Measurements from ENCODE around the gene ADAMTS5. TPM values are rescaled to one million over a fixed set of nuclear protein-coding genes. Genes with fewer than 3 reads are reported as not detected.

The ADAMTS5 gene
- total RNA-seq, 4 donors from 2014 or later = 7.2 to 18.8 (median 18.3) TPM

DNA sequence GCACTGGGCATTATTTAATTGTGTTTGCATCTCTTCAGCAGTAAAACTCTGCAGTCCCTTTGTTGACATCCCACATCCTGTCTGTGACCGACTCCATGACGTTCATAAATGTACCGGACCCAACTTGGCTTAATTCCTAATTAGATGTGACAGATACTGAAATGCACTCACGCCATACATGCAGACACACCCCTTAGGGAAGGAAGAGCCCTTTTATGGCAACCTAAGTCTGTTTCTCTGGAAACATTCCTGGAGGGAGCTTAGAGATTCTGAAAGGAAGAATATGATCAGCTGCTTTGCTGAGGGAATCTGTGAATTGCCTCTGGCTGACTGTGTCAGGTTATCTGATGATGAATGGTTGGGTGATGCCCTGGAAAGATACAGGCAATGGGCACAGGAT lies 33.4 kb downstream of the ADAMTS5 start:
- H3K36me3 ChIP-seq = no peaks in the 10 kb centered on the region
- 59 to 87% methylated on average over 4 of the region's 4 CpGs for WGBS, 2 donors
- no peak overlapping the region for H3K4me3 ChIP-seq
- no peaks in the 10 kb centered on the region for H3K4me1 ChIP-seq
- no peak overlapping the region for H3K27ac ChIP-seq
- no peak for TF ChIP-seq POLR2A (IDR thresholded peaks at IDR 0.05)
- no peak for TF ChIP-seq CTCF (IDR thresholded peaks at IDR 0.05)
- no peak for TF ChIP-seq EP300 (IDR thresholded peaks at IDR 0.05)
- H3K9me3 ChIP-seq = no peaks in the 10 kb centered on the region
- no peak for DNase-seq (ENCODE audit: low spot score in 2 of 2)
- no peaks in the 10 kb centered on the region for H3K27me3 ChIP-seq

DNA sequence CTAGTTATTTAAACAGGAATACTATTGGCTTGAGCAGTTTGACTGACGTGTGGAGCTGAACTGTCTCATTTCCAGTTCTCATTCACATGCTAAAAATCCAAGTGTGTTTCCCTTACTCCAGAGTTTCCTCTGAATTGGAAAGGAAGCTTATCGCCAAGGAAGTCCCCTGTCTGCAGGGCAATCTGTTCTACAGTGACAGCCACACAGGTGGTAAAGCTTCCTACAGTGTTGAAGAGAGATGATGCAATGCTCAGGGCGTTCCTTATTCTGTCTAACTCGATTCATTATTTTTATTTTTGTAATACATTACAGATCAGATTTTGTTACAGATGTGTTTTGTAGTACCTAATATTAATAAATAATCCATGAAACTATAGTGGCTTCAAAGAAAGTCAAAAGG lies 41.3 kb downstream of the ADAMTS5 start:
- no peak for DNase-seq (ENCODE audit: low spot score in 2 of 2)
- WGBS, 2 donors = 83% methylated on average over 4 of the region's 4 CpGs

GRCh38 chr21:26925122-26925521 lies 41.8 kb downstream of the ADAMTS5 start:
- H3K4me3 ChIP-seq = no peak overlapping the region
- no peaks in the 10 kb centered on the region for H3K36me3 ChIP-seq
- no peak overlapping the region for H3K27ac ChIP-seq
- 86 to 90% methylated on average over 2 of the region's 2 CpGs for WGBS, 2 donors
- no peak for TF ChIP-seq EP300 (IDR thresholded peaks at IDR 0.05)
- TF ChIP-seq CTCF (IDR thresholded peaks at IDR 0.05) = no peak
- TF ChIP-seq POLR2A (IDR thresholded peaks at IDR 0.05) = no peak
- H3K4me1 ChIP-seq = peaks cover 0 to under 1% (median 0%) of the 10 kb centered on the region in 4 donors
- no peaks in the 10 kb centered on the region for H3K27me3 ChIP-seq
- DNase-seq (ENCODE audit: low spot score in 2 of 2) = no peak
- H3K9me3 ChIP-seq = no peaks in the 10 kb centered on the region

More for the DNA sequence above, 41.3 kb downstream of the ADAMTS5 start:
- H3K4me3 ChIP-seq = no peak overlapping the region
- TF ChIP-seq CTCF (IDR thresholded peaks at IDR 0.05) (no peak), EP300 (IDR thresholded peaks at IDR 0.05) (no peak), POLR2A (IDR thresholded peaks at IDR 0.05) (no peak)
- no peaks in the 10 kb centered on the region for H3K4me1 ChIP-seq
- H3K36me3 ChIP-seq = no peaks in the 10 kb centered on the region
- H3K27ac ChIP-seq = no peak overlapping the region
- no peaks in the 10 kb centered on the region for H3K27me3 ChIP-seq
- H3K9me3 ChIP-seq = no peaks in the 10 kb centered on the region

GRCh38 chr21:26923986-26924385 lies 42.9 kb downstream of the ADAMTS5 start:
- TF ChIP-seq CTCF (IDR thresholded peaks at IDR 0.05) = no peak
- no peak for TF ChIP-seq EP300 (IDR thresholded peaks at IDR 0.05)
- no peak for TF ChIP-seq POLR2A (IDR thresholded peaks at IDR 0.05)
- Histone ChIP-seq H3K4me3 (no peak overlapping the region), H3K27ac (no peak overlapping the region), H3K36me3 (no peaks in the 10 kb centered on the region), H3K27me3 (no peaks in the 10 kb centered on the region), H3K9me3 (no peaks in the 10 kb centered on the region), H3K4me1 (peaks cover 0 to 3% (median 0%) of the 10 kb centered on the region in 4 donors)
- DNase-seq (ENCODE audit: low spot score in 2 of 2) = no peak
- 96% methylated on average over 10 of the region's 10 CpGs for WGBS, 2 donors

GRCh38 chr21:26920055-26920454 lies 46.8 kb downstream of the ADAMTS5 start:
- no peak for DNase-seq (ENCODE audit: low spot score in 2 of 2)
- Histone ChIP-seq H3K4me1 (peaks cover 0 to 8% (median 0%) of the 10 kb centered on the region in 4 donors), H3K27me3 (no peaks in the 10 kb centered on the region), H3K36me3 (no peaks in the 10 kb centered on the region), H3K9me3 (no peaks in the 10 kb centered on the region), H3K27ac (no peak overlapping the region), H3K4me3 (no peak overlapping the region)
- no peak for TF ChIP-seq EP300 (IDR thresholded peaks at IDR 0.05)
- TF ChIP-seq POLR2A (IDR thresholded peaks at IDR 0.05) = no peak
- no peak for TF ChIP-seq CTCF (IDR thresholded peaks at IDR 0.05)

All from tibial nerve (tissue), 4 donors.